Body of pancreas (tissue), 4 donors: ENCODE results near the gene ATOH8.

Experiments used
- POLR2A ChIP-seq, 3 donors: fragments of 450-650 bp; IDR thresholded peaks; one replicate each; pipeline ENCODE4 v1.6.1; 2016; ENCODE audit warnings: antibody characterized with exemption in 3 of 3, mild to moderate bottlenecking in 2 of 3
- TF ChIP-seq, protein P1 (sequence below), 7 experiments: fragments of 450-650 bp in 4 of 7; fragments of 200-600 bp in 3 of 7; sonication (generic) in 3 of 7; IDR thresholded peaks; one replicate each; pipeline ENCODE4 v1.5.1; 2016 to 2019; ENCODE audit warnings: antibody characterized with exemption in 7 of 7

DNA sequence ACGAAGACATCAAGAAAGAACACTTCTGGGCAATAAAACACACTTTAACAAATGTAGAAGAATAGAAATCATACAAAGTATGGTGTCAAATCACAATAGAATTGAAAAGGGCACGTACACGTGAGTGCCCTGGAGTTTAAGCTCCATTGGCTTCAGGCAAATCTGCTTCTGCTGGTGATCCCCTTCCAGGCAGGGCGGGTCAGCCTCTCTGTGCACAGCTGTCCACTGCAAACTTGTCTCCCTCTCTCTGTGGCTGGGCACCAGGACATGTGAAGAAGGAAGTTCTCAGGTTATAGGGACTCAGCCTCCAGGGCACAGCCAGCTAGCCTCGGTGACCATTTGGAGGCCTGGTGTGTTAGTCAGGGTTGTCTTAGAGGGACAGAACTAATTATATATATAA lies 69.0 kb downstream of the ATOH8 start:
- no peak for TF ChIP-seq POLR2A (IDR thresholded peaks at IDR 0.05)
- TF ChIP-seq, protein P1, sequence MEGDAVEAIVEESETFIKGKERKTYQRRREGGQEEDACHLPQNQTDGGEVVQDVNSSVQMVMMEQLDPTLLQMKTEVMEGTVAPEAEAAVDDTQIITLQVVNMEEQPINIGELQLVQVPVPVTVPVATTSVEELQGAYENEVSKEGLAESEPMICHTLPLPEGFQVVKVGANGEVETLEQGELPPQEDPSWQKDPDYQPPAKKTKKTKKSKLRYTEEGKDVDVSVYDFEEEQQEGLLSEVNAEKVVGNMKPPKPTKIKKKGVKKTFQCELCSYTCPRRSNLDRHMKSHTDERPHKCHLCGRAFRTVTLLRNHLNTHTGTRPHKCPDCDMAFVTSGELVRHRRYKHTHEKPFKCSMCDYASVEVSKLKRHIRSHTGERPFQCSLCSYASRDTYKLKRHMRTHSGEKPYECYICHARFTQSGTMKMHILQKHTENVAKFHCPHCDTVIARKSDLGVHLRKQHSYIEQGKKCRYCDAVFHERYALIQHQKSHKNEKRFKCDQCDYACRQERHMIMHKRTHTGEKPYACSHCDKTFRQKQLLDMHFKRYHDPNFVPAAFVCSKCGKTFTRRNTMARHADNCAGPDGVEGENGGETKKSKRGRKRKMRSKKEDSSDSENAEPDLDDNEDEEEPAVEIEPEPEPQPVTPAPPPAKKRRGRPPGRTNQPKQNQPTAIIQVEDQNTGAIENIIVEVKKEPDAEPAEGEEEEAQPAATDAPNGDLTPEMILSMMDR (IDR thresholded peaks at IDR 0.05) = no peak
